HepG2 (cell line): Measurements from ENCODE around the gene DDX39B. TPM values are rescaled to one million over a fixed set of nuclear protein-coding genes. Genes with fewer than 3 reads are reported as not detected.

ENCODE experiments used
- ASH2L ChIP-seq: fragments of 300-600, 200-600 bp; sonication (generic); IDR thresholded peaks from 2 replicates; pipeline ENCODE4 v1.7.0; 2017; ENCODE audit warnings: low read depth, mild to moderate bottlenecking, moderate library complexity, mixed read lengths, low read length; ENCODE audit not compliant: insufficient read length
- FOXC1 ChIP-seq: sonication (generic); formaldehyde crosslinking; IDR thresholded peaks from 2 replicates; pipeline ENCODE4 v1.8.0; 2022; ENCODE audit warnings: mild to moderate bottlenecking, missing genetic modification reagents, borderline replicate concordance
- NAIF1 ChIP-seq: sonication (generic); formaldehyde crosslinking; IDR thresholded peaks from 2 replicates; pipeline ENCODE4 v1.5.0; 2020; ENCODE audit warnings: mild to moderate bottlenecking, missing genetic modification reagents, borderline replicate concordance
- NFAT5 ChIP-seq: sonication (generic); formaldehyde crosslinking; IDR thresholded peaks from 2 replicates; pipeline ENCODE4 v1.4.0; 2020; ENCODE audit warnings: missing genetic modification reagents
- PRDM10 ChIP-seq: sonication (generic); formaldehyde crosslinking; IDR thresholded peaks from 2 replicates; pipeline ENCODE4 v1.4.0; 2020; ENCODE audit warnings: low read depth, missing genetic modification reagents
- RFX1 ChIP-seq: fragments of 450-650 bp; IDR thresholded peaks from 2 replicates; pipeline ENCODE4 v1.6.1; 2017
- STAT6 ChIP-seq: sonication (generic); formaldehyde crosslinking; IDR thresholded peaks from 2 replicates; pipeline ENCODE4 v1.4.0; 2020; ENCODE audit warnings: missing genetic modification reagents, mild to moderate bottlenecking, borderline replicate concordance
- ZFP37 ChIP-seq: sonication (generic); formaldehyde crosslinking; IDR thresholded peaks from 2 replicates; pipeline ENCODE4 v1.4.0; 2020; ENCODE audit warnings: missing genetic modification reagents, borderline replicate concordance
- ZNF598 ChIP-seq: sonication (generic); formaldehyde crosslinking; IDR thresholded peaks from 2 replicates; pipeline ENCODE4 v1.5.1; 2020; ENCODE audit warnings: mild to moderate bottlenecking, missing genetic modification reagents, borderline replicate concordance
- ZNF788 ChIP-seq: sonication (generic); formaldehyde crosslinking; IDR thresholded peaks from 2 replicates; pipeline ENCODE4 v1.5.0; 2020; ENCODE audit warnings: mild to moderate bottlenecking, missing genetic modification reagents, borderline replicate concordance
- ZNF790 ChIP-seq: sonication (generic); formaldehyde crosslinking; IDR thresholded peaks from 2 replicates; pipeline ENCODE4 v1.8.0; 2022; ENCODE audit warnings: missing genetic modification reagents, mild to moderate bottlenecking, borderline replicate concordance
- polyA plus RNA-seq, 8 experiments: library from polyadenylated mRNA; depleted of rRNA in 3 of 8; stranded (reverse) in 7 of 8; unstranded in 1 of 8; fragments of >200 nt; fragmentation: Illumina TruSeq in 4 of 8; extraction: Trizol in 4 of 8; gene quantifications; 2 replicates each; pipeline versions ENCODE4 v1.2.1 to v1.2.3, GENCODE V29; 2011 to 2016; ENCODE audit warnings: low read depth in 4 of 8, missing spikeins in 1 of 8, mixed read lengths in 1 of 8; ENCODE audit not compliant: insufficient read depth in 1 of 8
- total RNA-seq, 5 experiments: library from RNA; depleted of rRNA; stranded (reverse); fragments of >200 nt; fragmentation: Illumina TruSeq; extraction: Trizol; gene quantifications; 2 replicates each; pipeline ENCODE4 v1.2.3, GENCODE V29; 2016; ENCODE audit warnings: low read depth in 1 of 5
- TF ChIP-seq, protein P1 (sequence below): IDR thresholded peaks from 2 replicates; pipeline ENCODE4 v1.6.1; 2016

Gene DDX39B
- total and polyA plus RNA-seq, 2 of the 13 experiments (the other 11 are each of a cell fraction or from before 2014, with no cell fraction given) = 570 to 678 TPM

- no peak for TF ChIP-seq NAIF1 (CRISPR knock-in tag)
- no peak for TF ChIP-seq PRDM10 (CRISPR knock-in tag)
- no peak for TF ChIP-seq ZNF788 (CRISPR knock-in tag)
- TF ChIP-seq NFAT5 (CRISPR knock-in tag) = no peak
- no peak for TF ChIP-seq ASH2L
- TF ChIP-seq ZNF598 = no peak
- no peak for TF ChIP-seq ZFP37
- TF ChIP-seq, protein P1, sequence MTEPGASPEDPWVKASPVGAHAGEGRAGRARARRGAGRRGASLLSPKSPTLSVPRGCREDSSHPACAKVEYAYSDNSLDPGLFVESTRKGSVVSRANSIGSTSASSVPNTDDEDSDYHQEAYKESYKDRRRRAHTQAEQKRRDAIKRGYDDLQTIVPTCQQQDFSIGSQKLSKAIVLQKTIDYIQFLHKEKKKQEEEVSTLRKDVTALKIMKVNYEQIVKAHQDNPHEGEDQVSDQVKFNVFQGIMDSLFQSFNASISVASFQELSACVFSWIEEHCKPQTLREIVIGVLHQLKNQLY (CRISPR knock-in tag) = no peak
- no peak for TF ChIP-seq ZNF790 (CRISPR knock-in tag)
- TF ChIP-seq STAT6 (CRISPR knock-in tag) = no peak
- no peak for TF ChIP-seq RFX1
- TF ChIP-seq FOXC1 (CRISPR knock-in tag) = no peak
Observed at GRCh38 chr6:31529329-31530150, 12.3 kb downstream of the DDX39B start (continued).
